Measurements from ENCODE around the gene PTPRCAP.

DNA sequence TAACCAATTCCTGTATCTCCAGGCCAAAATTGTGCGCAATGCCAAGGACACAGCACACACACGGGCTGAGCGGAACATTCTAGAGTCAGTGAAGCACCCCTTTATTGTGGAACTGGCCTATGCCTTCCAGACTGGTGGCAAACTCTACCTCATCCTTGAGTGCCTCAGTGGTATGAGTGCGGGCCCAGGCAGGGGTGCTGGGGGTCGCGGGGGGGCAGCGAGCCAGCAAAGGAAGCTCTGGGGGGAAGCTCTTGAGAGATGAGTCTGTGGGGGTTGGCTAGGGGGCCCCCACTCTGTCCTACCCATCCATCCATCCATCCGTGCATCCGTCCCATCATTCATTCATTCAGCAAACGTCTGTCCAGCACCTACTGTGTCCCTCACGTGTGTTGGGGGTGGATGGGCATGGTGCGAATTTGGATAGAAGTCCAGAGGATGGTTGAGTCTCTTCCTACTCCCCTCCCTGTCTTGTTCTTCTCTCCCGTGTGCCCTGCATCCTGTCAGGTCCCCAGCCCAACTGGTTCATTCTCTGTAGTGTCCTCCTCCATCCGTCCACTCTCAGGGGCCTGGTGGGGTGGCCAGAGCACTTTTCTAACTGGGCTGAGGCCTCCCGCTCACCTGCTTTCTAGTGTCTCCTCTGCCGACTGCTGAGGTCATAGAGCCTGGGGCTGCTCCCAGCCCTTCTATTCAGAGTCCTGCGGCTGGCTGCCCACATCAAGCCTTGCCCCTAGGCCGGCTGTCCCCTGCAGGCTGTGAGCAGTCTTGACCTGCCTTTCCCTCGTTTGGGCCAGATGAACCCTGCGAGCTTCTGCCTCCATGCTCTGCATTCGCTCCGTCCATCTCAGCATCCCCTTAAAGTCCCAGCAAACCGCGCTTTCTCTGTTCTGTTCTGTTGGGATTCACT, 5.9 kb downstream of the PTPRCAP start:
- no peak for TF ChIP-seq POLR2A (IDR thresholded peaks at IDR 0.05)
- TF ChIP-seq, protein P1, sequence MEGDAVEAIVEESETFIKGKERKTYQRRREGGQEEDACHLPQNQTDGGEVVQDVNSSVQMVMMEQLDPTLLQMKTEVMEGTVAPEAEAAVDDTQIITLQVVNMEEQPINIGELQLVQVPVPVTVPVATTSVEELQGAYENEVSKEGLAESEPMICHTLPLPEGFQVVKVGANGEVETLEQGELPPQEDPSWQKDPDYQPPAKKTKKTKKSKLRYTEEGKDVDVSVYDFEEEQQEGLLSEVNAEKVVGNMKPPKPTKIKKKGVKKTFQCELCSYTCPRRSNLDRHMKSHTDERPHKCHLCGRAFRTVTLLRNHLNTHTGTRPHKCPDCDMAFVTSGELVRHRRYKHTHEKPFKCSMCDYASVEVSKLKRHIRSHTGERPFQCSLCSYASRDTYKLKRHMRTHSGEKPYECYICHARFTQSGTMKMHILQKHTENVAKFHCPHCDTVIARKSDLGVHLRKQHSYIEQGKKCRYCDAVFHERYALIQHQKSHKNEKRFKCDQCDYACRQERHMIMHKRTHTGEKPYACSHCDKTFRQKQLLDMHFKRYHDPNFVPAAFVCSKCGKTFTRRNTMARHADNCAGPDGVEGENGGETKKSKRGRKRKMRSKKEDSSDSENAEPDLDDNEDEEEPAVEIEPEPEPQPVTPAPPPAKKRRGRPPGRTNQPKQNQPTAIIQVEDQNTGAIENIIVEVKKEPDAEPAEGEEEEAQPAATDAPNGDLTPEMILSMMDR (IDR thresholded peaks at IDR 0.05): no peak
